Hepatocyte (in vitro differentiated cells): ENCODE data around the gene MAPRE2. TPM values are rescaled to one million over a fixed set of nuclear protein-coding genes. Genes with fewer than 3 reads are reported as not detected.

Experiments used
- DNase-seq: peaks from one replicate; pipeline ENCODE4 v3.0.0-alpha.2; 2016; ENCODE audit warnings: low spot score
- H2AFZ ChIP-seq: fragments of 200-600 bp; sonication (generic); 2 replicates; pipeline ENCODE4 v1.6.0; 2016; ENCODE audit warnings: antibody characterized with exemption, mild to moderate bottlenecking
- H3K27ac ChIP-seq: fragments of 200-600 bp; sonication (generic); 2 replicates; pipeline ENCODE4 v1.5.1; 2016; ENCODE audit warnings: mild to moderate bottlenecking
- H3K27me3 ChIP-seq: fragments of 200-600 bp; sonication (generic); 2 replicates; pipeline ENCODE4 v1.6.1; 2016
- H3K36me3 ChIP-seq: fragments of 200-600 bp; sonication (generic); replicated peaks from 2 replicates; pipeline ENCODE4 v1.5.1; 2016; ENCODE audit warnings: low read depth; ENCODE audit not compliant: insufficient read depth
- H3K4me1 ChIP-seq: fragments of 200-600 bp; sonication (generic); 2 replicates; pipeline ENCODE4 v1.5.1; 2016; ENCODE audit warnings: mild to moderate bottlenecking, moderate library complexity; ENCODE audit not compliant: insufficient read depth
- H3K4me2 ChIP-seq: fragments of 200-600 bp; sonication (generic); 2 replicates; pipeline ENCODE4 v1.6.0; 2016
- H3K4me3 ChIP-seq: fragments of 200-600 bp; sonication (generic); 2 replicates; pipeline ENCODE4 v1.5.1; 2016; ENCODE audit warnings: mild to moderate bottlenecking
- H3K79me2 ChIP-seq: fragments of 200-600 bp; sonication (generic); 2 replicates; pipeline ENCODE4 v1.6.0; 2017; ENCODE audit warnings: mild to moderate bottlenecking
- H3K9me2 ChIP-seq: fragments of 200-600 bp; sonication (generic); replicated peaks from 2 replicates; pipeline ENCODE4 v1.6.0; 2017; ENCODE audit warnings: mild to moderate bottlenecking; ENCODE audit not compliant: insufficient read depth
- H3K9me3 ChIP-seq: fragments of 200-600 bp; sonication (generic); 2 replicates; pipeline ENCODE4 v1.5.1; 2016; ENCODE audit warnings: low read depth, mild to moderate bottlenecking
- H4K20me1 ChIP-seq: fragments of 200-600 bp; sonication (generic); 2 replicates; pipeline ENCODE4 v1.6.0; 2016; ENCODE audit warnings: mild to moderate bottlenecking; ENCODE audit not compliant: insufficient read depth, poor library complexity, severe bottlenecking
- CTCF ChIP-seq: fragments of 200-600 bp; sonication (generic); IDR thresholded peaks from 2 replicates; pipeline ENCODE4 v1.5.1; 2016; ENCODE audit warnings: antibody characterized with exemption, mild to moderate bottlenecking; ENCODE audit not compliant: poor library complexity
- EZH2 ChIP-seq: fragments of 200-600 bp; sonication (generic); IDR thresholded peaks from 2 replicates; pipeline ENCODE4 v1.6.1; 2016; ENCODE audit warnings: antibody characterized with exemption, mild to moderate bottlenecking, borderline replicate concordance
- EZH2phosphoT487 ChIP-seq: fragments of 200-600 bp; sonication (generic); IDR thresholded peaks from one replicate; pipeline ENCODE4 v1.6.1; 2018; ENCODE audit warnings: antibody characterized with exemption, mild to moderate bottlenecking, low read depth, moderate library complexity; ENCODE audit not compliant: unreplicated experiment, severe bottlenecking
- WGBS: methylation state at CpG from one replicate; pipeline ENCODE4 v1.1.6; 2016; ENCODE audit warnings: low lambda C conversion rate; ENCODE audit errors: missing lambda C conversion rate; 5-methylcytosine and 5-hydroxymethylcytosine counted together
- polyA plus RNA-seq: library from polyadenylated mRNA; unstranded; fragments of >200 nt; fragmentation: Nextera tagmentation; extraction: Ambion mirVana; gene quantifications from 2 replicates; pipeline ENCODE4 v1.2.1, GENCODE V29; 2016
- total RNA-seq: library from RNA; depleted of rRNA; stranded (reverse); fragments of >200 nt; gene quantifications from 2 replicates; pipeline ENCODE4 v1.2.3, GENCODE V29; 2014

The MAPRE2 gene
- total and polyA plus RNA-seq, 2 experiments from 2014 or later: 19.1 to 27.6 TPM

GRCh38 chr18:35117951-35118411 is 76.8 kb downstream of the MAPRE2 start:
- Histone ChIP-seq H2AFZ (no peak overlapping the region), H3K9me2 (no peaks in the 10 kb centered on the region), H3K4me3 (no peak overlapping the region), H3K27ac (no peak overlapping the region), H3K79me2 (no peaks in the 10 kb centered on the region), H4K20me1 (no peaks in the 10 kb centered on the region), H3K4me2 (no peak overlapping the region), H3K4me1 (no peaks in the 10 kb centered on the region), H3K27me3 (no peaks in the 10 kb centered on the region), H3K36me3 (no peaks in the 10 kb centered on the region), H3K9me3 (no peaks in the 10 kb centered on the region)
- WGBS: 72% methylated on average over 7 of the region's 7 CpGs
- DNase-seq: no peak
- TF ChIP-seq CTCF: no peak
- no peak for TF ChIP-seq EZH2phosphoT487

- no peak overlapping the region for H3K27ac ChIP-seq
- no peaks in the 10 kb centered on the region for H3K79me2 ChIP-seq
- H3K9me3 ChIP-seq: no peaks in the 10 kb centered on the region
- H3K9me2 ChIP-seq: no peaks in the 10 kb centered on the region
- DNase-seq: no peak
- WGBS: 93% methylated on average over 3 of the region's 3 CpGs
- H3K4me2 ChIP-seq: no peak overlapping the region
- no peak overlapping the region for H3K4me3 ChIP-seq
- H3K4me1 ChIP-seq: no peaks in the 10 kb centered on the region
- no peaks in the 10 kb centered on the region for H3K27me3 ChIP-seq
- no peaks in the 10 kb centered on the region for H4K20me1 ChIP-seq
- H2AFZ ChIP-seq: no peak overlapping the region
- TF ChIP-seq EZH2phosphoT487: no peak
- TF ChIP-seq EZH2: no peak
- TF ChIP-seq CTCF: no peak
- H3K36me3 ChIP-seq: no peaks in the 10 kb centered on the region
These were observed 77.4 kb downstream of the MAPRE2 start for GRCh38 chr18:35118641-35119040.

- Histone ChIP-seq H3K4me1 (no peaks in the 10 kb centered on the region), H3K9me2 (no peaks in the 10 kb centered on the region), H3K27me3 (no peaks in the 10 kb centered on the region), H3K36me3 (no peaks in the 10 kb centered on the region), H3K27ac (no peak overlapping the region), H3K4me3 (no peak overlapping the region), H3K4me2 (no peak overlapping the region), H4K20me1 (no peaks in the 10 kb centered on the region), H3K79me2 (no peaks in the 10 kb centered on the region), H2AFZ (no peak overlapping the region), H3K9me3 (no peaks in the 10 kb centered on the region)
- no peak for TF ChIP-seq EZH2
- TF ChIP-seq EZH2phosphoT487: no peak
- no peak for TF ChIP-seq CTCF
- no peak for DNase-seq
- 77% methylated on average over 3 of the region's 3 CpGs for WGBS
These were observed 79.8 kb downstream of the MAPRE2 start for GRCh38 chr18:35121038-35121437.

- TF ChIP-seq EZH2phosphoT487: no peak
- TF ChIP-seq CTCF: no peak
- no peak for TF ChIP-seq EZH2
- H3K9me2 ChIP-seq: no peaks in the 10 kb centered on the region
- no peaks in the 10 kb centered on the region for H3K9me3 ChIP-seq
- no peak overlapping the region for H2AFZ ChIP-seq
- no peaks in the 10 kb centered on the region for H3K27me3 ChIP-seq
- WGBS: 88% methylated on average over 1 of the region's 1 CpG
- H4K20me1 ChIP-seq: no peaks in the 10 kb centered on the region
- DNase-seq: no peak
- no peaks in the 10 kb centered on the region for H3K36me3 ChIP-seq
- no peak overlapping the region for H3K27ac ChIP-seq
- no peaks in the 10 kb centered on the region for H3K79me2 ChIP-seq
- H3K4me2 ChIP-seq: no peak overlapping the region
- no peaks in the 10 kb centered on the region for H3K4me1 ChIP-seq
- no peak overlapping the region for H3K4me3 ChIP-seq
These were observed 80.3 kb downstream of the MAPRE2 start for GRCh38 chr18:35121531-35121930.
